IPS DF 6.9 (cell line): Measurements from ENCODE around the gene FBXL17.
"Not testable (repeated sequence)": the region's sequence is repeated elsewhere in the genome, so short reads cannot be mapped to it uniquely, and the experiment has no call there.

ENCODE experiments used
- DNase-seq: peaks from one replicate; pipeline ENCODE4 v3.0.0-alpha.2; 2013; ENCODE audit warnings: low read depth, low spot score
- H3K27ac ChIP-seq: one replicate; pipeline ENCODE4 v1.5.1; 2013; ENCODE audit warnings: low read length, control low read depth
- H3K27me3 ChIP-seq: 2 replicates; pipeline ENCODE4 v1.6.1; 2013; ENCODE audit warnings: mild to moderate bottlenecking, low read length; ENCODE audit not compliant: control insufficient read depth, insufficient read depth
- H3K36me3 ChIP-seq: 2 replicates; pipeline ENCODE4 v1.6.1; 2013; ENCODE audit warnings: low read length; ENCODE audit not compliant: control insufficient read depth, insufficient read depth
- H3K4me1 ChIP-seq: 2 replicates; pipeline ENCODE4 v1.6.1; 2013; ENCODE audit warnings: low read length; ENCODE audit not compliant: control insufficient read depth, insufficient read depth
- H3K4me3 ChIP-seq: 2 replicates; pipeline ENCODE4 v1.5.1; 2013; ENCODE audit warnings: mild to moderate bottlenecking, low read length
- H3K9me3 ChIP-seq: 2 replicates; pipeline ENCODE4 v1.6.1; 2013; ENCODE audit warnings: low read length, inconsistent platforms; ENCODE audit not compliant: control insufficient read depth, insufficient read depth
- WGBS: extraction: QIAGEN DNeasy Blood & Tissue Kit; methylation state at CpG from one replicate; pipeline ENCODE4 v1.1.7; 2013; ENCODE audit warnings: mixed read lengths, missing lambda C conversion rate; ENCODE audit not compliant: insufficient read length, insufficient coverage; 5-methylcytosine and 5-hydroxymethylcytosine counted together

Gene FBXL17

DNA sequence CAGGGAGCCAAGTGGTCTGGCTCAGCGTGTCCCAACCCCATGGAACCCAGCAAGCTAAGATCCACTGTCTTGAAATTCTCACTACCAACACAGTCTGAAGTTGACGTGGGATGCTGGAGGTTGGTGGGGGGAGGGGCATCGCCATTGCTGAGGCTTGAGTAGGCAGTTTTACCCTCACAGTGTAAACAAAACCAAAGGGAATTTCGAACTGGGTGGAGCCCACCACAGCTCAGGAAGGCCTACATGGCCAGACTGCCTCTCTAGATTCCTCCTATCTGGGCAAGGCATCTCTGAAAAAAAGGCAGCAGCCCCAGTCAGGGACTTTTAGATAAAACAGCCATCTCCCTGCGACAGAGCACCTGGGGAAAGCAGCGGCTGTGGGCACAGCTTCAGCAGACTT, 17.1 kb upstream of the FBXL17 start:
- no peaks in the 10 kb centered on the region for H3K36me3 ChIP-seq
- H3K4me3 ChIP-seq, result no peak overlapping the region
- no peaks in the 10 kb centered on the region for H3K27me3 ChIP-seq
- no peaks in the 10 kb centered on the region for H3K9me3 ChIP-seq
- H3K4me1 ChIP-seq, result no peaks in the 10 kb centered on the region
- no peak overlapping the region for H3K27ac ChIP-seq
- WGBS, result no CpG with 5 or more reads among the region's 6 CpGs
- DNase-seq, result no peak

GRCh38 chr5:108396837-108397236, 14.9 kb upstream of the FBXL17 start:
- not testable (repeated sequence) for H3K4me3 ChIP-seq, DNase-seq, H3K27ac ChIP-seq, H3K27me3 ChIP-seq, H3K36me3 ChIP-seq, H3K4me1 ChIP-seq, H3K9me3 ChIP-seq
- no CpG with 5 or more reads among the region's 5 CpGs for WGBS

DNA sequence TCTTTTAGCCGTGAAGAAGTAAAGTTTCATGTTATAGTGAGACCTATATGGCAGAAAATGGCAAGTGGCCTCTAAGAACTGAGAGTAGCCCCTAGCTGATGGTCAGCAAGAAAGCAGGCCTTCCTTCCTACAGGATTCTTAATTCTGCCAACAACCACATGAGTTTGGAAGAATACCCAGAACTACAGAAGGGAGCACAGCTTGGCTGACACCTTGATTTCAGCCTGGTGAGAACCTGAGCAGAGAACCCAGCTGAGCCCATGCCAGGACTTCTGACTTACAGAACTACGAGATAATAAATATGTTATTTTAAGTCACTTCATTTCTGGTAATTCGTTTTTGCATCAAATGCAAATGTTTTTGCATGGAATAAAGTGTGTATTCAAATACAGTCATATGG, 5.9 kb upstream of the FBXL17 start:
- DNase-seq, result no peak
- Histone ChIP-seq H3K4me1 (no peaks in the 10 kb centered on the region), H3K4me3 (no peak overlapping the region), H3K36me3 (no peaks in the 10 kb centered on the region), H3K27ac (no peak overlapping the region), H3K27me3 (no peaks in the 10 kb centered on the region), H3K9me3 (no peaks in the 10 kb centered on the region)
- WGBS, result no CpG with 5 or more reads among the region's 3 CpGs

- Histone ChIP-seq H3K4me1 (no peaks in the 10 kb centered on the region), H3K4me3 (no peak overlapping the region), H3K27me3 (no peaks in the 10 kb centered on the region), H3K27ac (no peak overlapping the region), H3K9me3 (no peaks in the 10 kb centered on the region), H3K36me3 (no peaks in the 10 kb centered on the region)
- no CpG with 5 or more reads among the region's 3 CpGs for WGBS
- DNase-seq, result no peak
Measured at GRCh38 chr5:108386345-108387061, 4.6 kb upstream of the FBXL17 start.

DNA sequence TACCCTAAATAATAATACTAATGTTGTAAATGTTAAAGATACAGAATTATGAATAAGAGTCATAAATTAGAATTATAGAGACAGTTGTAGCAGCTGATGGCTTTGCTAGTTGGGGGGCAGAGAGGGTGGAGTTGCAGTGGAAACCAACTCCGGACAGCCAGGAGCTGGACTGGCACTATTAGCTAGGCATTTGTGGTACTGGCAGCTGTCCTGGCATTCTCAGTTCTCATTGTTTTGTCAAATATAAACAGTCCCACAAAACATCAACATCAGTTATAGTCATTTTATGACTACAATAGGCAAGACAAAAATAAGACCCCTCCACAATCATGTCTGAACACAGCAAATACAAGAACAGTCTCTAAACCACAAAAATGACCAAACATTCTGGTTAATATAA, 2.8 kb upstream of the FBXL17 start:
- no peak for DNase-seq
- Histone ChIP-seq H3K9me3 (no peaks in the 10 kb centered on the region), H3K4me3 (no peak overlapping the region), H3K27me3 (no peaks in the 10 kb centered on the region), H3K4me1 (no peaks in the 10 kb centered on the region), H3K27ac (no peak overlapping the region), H3K36me3 (no peaks in the 10 kb centered on the region)
- no CpG with 5 or more reads among the region's 1 CpG for WGBS

DNA sequence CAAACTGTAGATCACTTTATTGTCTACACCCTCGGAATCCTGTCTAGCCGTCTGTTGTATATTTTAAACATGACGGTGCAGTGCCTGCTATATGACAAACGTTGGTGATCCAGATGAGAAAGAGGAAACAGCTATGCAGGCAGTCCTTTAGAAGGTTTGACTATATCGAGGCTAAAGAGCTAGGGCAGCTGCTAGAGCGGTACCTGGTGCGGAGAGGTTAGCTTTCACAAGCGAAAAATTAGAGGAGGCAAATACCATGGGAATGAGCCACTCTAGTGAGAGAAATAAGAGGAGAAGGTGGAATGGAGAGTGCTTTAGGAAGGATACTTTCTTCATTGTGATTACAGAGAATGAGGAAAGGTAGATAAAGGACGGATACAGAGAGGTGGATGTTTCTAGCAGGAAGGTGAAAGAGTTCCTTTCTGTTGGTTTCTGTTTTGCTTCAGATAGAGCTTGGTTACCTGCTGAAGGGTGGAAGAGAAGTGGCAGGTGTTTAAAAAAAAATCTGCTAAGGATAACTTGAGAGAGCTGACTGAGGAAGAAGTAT, 959 bp upstream of the FBXL17 start:
- DNase-seq, result no peak
- Histone ChIP-seq H3K4me1 (no peaks in the 10 kb centered on the region), H3K27me3 (no peaks in the 10 kb centered on the region), H3K9me3 (no peaks in the 10 kb centered on the region), H3K4me3 (peak overlapping the region; percentile 66; the same call in 1 of the 2 replicates), H3K27ac (no peak overlapping the region), H3K36me3 (no peaks in the 10 kb centered on the region; the same call in 1 of the 2 replicates)
- WGBS, result no CpG with 5 or more reads among the region's 9 CpGs

DNA sequence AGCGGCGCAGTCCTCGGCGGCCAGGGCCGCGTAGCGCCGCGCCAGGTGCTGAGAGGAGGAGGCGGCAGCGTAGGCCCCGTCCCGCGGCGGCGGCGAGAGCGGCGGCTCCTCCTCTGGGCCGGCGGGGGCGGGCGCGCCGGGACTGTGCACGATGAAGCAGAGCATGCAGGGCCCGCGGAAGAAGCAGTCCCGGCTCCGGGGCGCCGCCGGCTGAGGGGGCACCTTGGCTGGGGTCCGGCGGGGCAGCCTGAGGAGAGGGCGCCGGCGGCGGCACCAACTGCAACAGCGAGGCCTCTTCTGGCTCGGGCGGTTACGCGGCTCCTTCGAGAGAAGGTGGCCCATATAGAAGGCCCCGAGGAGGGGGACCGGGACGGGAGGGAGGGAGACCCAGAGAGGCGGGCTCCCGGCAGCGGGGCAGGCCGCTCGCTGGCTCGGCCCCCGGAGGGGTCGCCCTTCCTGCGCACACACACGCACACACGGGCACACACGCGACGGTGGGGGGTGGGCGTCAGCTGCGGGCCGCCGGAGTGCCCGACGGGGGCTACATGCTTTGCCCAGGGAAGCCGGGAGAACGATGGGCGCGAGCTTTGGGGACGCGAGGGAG, 446 bp downstream of the FBXL17 start:
- no peak for DNase-seq
- no CpG with 5 or more reads among the region's 74 CpGs for WGBS

DNA sequence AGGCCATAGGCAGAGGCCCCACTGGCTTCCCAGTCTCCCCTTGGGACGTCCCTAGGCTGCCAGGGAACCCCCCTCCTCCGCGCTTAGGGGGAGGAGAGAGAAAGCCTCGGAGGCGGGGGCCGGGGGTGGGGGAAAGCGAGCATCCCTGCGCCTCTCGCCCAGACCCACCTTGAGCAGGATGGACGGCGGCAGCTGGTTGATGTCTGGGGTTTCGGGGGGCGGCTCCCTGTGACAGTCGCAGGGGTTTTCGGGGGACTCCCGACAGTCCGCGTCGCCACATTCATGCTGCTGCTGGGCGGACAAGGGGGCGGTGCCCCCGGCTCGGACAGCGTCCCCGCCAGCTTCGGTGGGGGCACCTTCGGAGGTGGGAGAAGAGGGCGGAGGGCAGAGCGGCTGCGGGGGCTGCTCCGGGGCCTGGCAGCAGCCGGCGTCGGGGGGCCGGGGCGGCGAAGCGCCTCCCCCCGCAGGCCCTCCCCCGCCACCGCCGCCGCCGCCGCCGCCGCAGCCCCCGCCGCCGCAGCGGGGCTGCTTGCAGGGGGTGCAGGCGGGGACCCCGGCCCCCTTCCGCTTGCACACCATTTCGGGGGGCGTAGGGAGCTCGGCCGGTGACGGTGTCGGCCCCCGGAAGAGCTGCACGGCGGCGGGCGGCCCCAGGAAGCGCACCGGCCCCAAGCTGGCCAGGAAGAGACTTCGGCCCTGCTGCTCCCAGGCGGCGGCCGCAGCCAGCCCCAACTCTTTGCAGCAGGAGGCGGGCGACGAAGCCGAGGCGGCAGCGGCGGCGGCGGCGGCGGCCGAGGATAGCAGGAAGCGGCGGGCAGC, 1.2 kb downstream of the FBXL17 start:
- no peaks in the 10 kb centered on the region for H3K27me3 ChIP-seq
- no peaks in the 10 kb centered on the region; the same call in 1 of the 2 replicates for H3K36me3 ChIP-seq
- no peak for DNase-seq
- H3K27ac ChIP-seq, result no peak overlapping the region
- H3K9me3 ChIP-seq, result no peaks in the 10 kb centered on the region
- no CpG with 5 or more reads among the region's 85 CpGs for WGBS
- H3K4me3 ChIP-seq, result peak overlapping the region; percentile 66
- no peaks in the 10 kb centered on the region for H3K4me1 ChIP-seq

More for the DNA sequence above, 446 bp downstream of the FBXL17 start:
- no peaks in the 10 kb centered on the region; the same call in 1 of the 2 replicates for H3K36me3 ChIP-seq
- no peaks in the 10 kb centered on the region for H3K27me3 ChIP-seq
- no peaks in the 10 kb centered on the region for H3K4me1 ChIP-seq
- no peak overlapping the region for H3K27ac ChIP-seq
- peak overlapping the region; percentile 66 for H3K4me3 ChIP-seq
- no peaks in the 10 kb centered on the region for H3K9me3 ChIP-seq

- no peaks in the 10 kb centered on the region; the same call in 1 of the 2 replicates for H3K9me3 ChIP-seq
- no peaks in the 10 kb centered on the region for H3K27me3 ChIP-seq
- H3K4me3 ChIP-seq, result peak overlapping the region; percentile 66; the same call in 1 of the 2 replicates
- no peak for DNase-seq
- H3K4me1 ChIP-seq, result no peaks in the 10 kb centered on the region
- H3K27ac ChIP-seq, result no peak overlapping the region
- WGBS, result no CpG with 5 or more reads among the region's 8 CpGs
- no peaks in the 10 kb centered on the region; the same call in 1 of the 2 replicates for H3K36me3 ChIP-seq
Measured at GRCh38 chr5:108379722-108380530, 2.0 kb downstream of the FBXL17 start.
